Neural crest cell (in vitro differentiated cells): ENCODE measurements around the gene LPCAT1. TPM values are rescaled to one million over a fixed set of nuclear protein-coding genes. Genes with fewer than 3 reads are reported as not detected.

Experiments
- DNase-seq: peaks from one replicate; pipeline ENCODE4 v3.0.0; 2021; ENCODE audit warnings: low read depth, mixed read lengths, low spot score
- H3K27ac Mint-ChIP-seq: one replicate; pipeline ENCODE4 v1.8.0; 2021; ENCODE audit warnings: mild to moderate bottlenecking, mixed read lengths; ENCODE audit not compliant: unreplicated experiment
- H3K27me3 Mint-ChIP-seq: 2 replicates; pipeline ENCODE4 v1.8.0; 2021; ENCODE audit warnings: low read depth, mild to moderate bottlenecking, mixed read lengths
- H3K36me3 Mint-ChIP-seq: 2 replicates; pipeline ENCODE4 v1.8.0; 2021; ENCODE audit warnings: low read depth, mild to moderate bottlenecking, mixed read lengths
- H3K4me1 Mint-ChIP-seq: 2 replicates; pipeline ENCODE4 v1.8.0; 2021; ENCODE audit warnings: mixed read lengths
- H3K4me3 Mint-ChIP-seq: one replicate; pipeline ENCODE4 v1.8.0; 2021; ENCODE audit warnings: mild to moderate bottlenecking, mixed read lengths
- H3K9me3 Mint-ChIP-seq: 2 replicates; pipeline ENCODE4 v1.8.0; 2021; ENCODE audit warnings: mixed read lengths
- CTCF ChIP-seq: fragments of 200-600 bp; sonication (generic); conservative IDR thresholded peaks from 2 replicates; pipeline ENCODE4 v1.5.0; 2021; ENCODE audit warnings: antibody characterized with exemption, mild to moderate bottlenecking
- total RNA-seq: library from RNA; stranded (reverse); gene quantifications from 2 replicates; pipeline ENCODE4 v1.2.1, GENCODE V29; 2021

LPCAT1 gene
- total RNA-seq, 1 donor from 2014 or later = 111 TPM

GRCh38 chr5:1445313-1445688 lies 78.5 kb downstream of the LPCAT1 start, which contains the start of gene SLC6A3:
SLC6A3 (minus strand) TSS chr5:1445440; CDS start chr5:1443197, 2,243 bp downstream.
- DNase-seq = peak; percentile 61
- no peaks in the 10 kb centered on the region for H3K36me3 Mint-ChIP-seq
- no peak within 1 kb of the TSS for H3K27ac Mint-ChIP-seq
- peaks cover 86% of the 10 kb centered on the region for H3K27me3 Mint-ChIP-seq
- H3K9me3 Mint-ChIP-seq = peaks cover under 1% of the 10 kb centered on the region
- peaks cover 5% of the 10 kb centered on the region for H3K4me1 Mint-ChIP-seq
- no peak within 1 kb of the TSS for H3K4me3 Mint-ChIP-seq
- no peak for TF ChIP-seq CTCF

GRCh38 chr5:1444361-1445189 lies 79.2 kb downstream of the LPCAT1 start:
- H3K36me3 Mint-ChIP-seq = peaks cover 2% of the 10 kb centered on the region
- no peak overlapping the region for H3K27ac Mint-ChIP-seq
- no peak overlapping the region for H3K4me3 Mint-ChIP-seq
- H3K4me1 Mint-ChIP-seq = peaks cover 5% of the 10 kb centered on the region
- no peak for TF ChIP-seq CTCF
- peaks cover 5% of the 10 kb centered on the region for H3K9me3 Mint-ChIP-seq
- peaks cover 84% of the 10 kb centered on the region for H3K27me3 Mint-ChIP-seq
- DNase-seq = no peak

GRCh38 chr5:1443991-1444360 lies 79.8 kb downstream of the LPCAT1 start:
- Mint-ChIP-seq H3K27me3 (peaks cover 79% of the 10 kb centered on the region), H3K4me3 (no peak overlapping the region), H3K9me3 (peaks cover 5% of the 10 kb centered on the region), H3K36me3 (peaks cover 2% of the 10 kb centered on the region), H3K27ac (no peak overlapping the region), H3K4me1 (peaks cover 5% of the 10 kb centered on the region)
- no peak for DNase-seq
- TF ChIP-seq CTCF = no peak

- Mint-ChIP-seq H3K27me3 (peaks cover 79% of the 10 kb centered on the region), H3K27ac (no peak overlapping the region), H3K4me3 (no peak overlapping the region), H3K36me3 (peaks cover 2% of the 10 kb centered on the region), H3K4me1 (peaks cover 5% of the 10 kb centered on the region), H3K9me3 (peaks cover 5% of the 10 kb centered on the region)
- no peak for DNase-seq
- no peak for TF ChIP-seq CTCF
These were observed 80.6 kb downstream of the LPCAT1 start for GRCh38 chr5:1443171-1443570.

- H3K4me3 Mint-ChIP-seq = no peak overlapping the region
- H3K9me3 Mint-ChIP-seq = peaks cover 5% of the 10 kb centered on the region
- H3K36me3 Mint-ChIP-seq = peaks cover 2% of the 10 kb centered on the region
- H3K27ac Mint-ChIP-seq = no peak overlapping the region
- peaks cover 5% of the 10 kb centered on the region for H3K4me1 Mint-ChIP-seq
- no peak for TF ChIP-seq CTCF
- peaks cover 79% of the 10 kb centered on the region for H3K27me3 Mint-ChIP-seq
- DNase-seq = no peak
These were observed 81.3 kb downstream of the LPCAT1 start for GRCh38 chr5:1442222-1443145.
